ENCODE results near the gene LHFPL5.

- TF ChIP-seq POLR2AphosphoS5 (IDR thresholded peaks at IDR 0.05; ENCODE audit: low read depth, low read length): no peak
- TF ChIP-seq CTCF (IDR thresholded peaks at IDR 0.05; ENCODE audit: control extremely low read depth in 1 of 3, insufficient read depth in 1 of 3, low read depth in 1 of 3, low read length in 3 of 3): no peak
- no peak for TF ChIP-seq ZNF274 (IDR thresholded peaks at IDR 0.05; ENCODE audit: borderline replicate concordance, extremely low read depth, low read length)
- no peak for TF ChIP-seq HDAC2 (IDR thresholded peaks at IDR 0.05; ENCODE audit: borderline replicate concordance in 1 of 2, low read depth in 2 of 2, low read length in 2 of 2)
- TF ChIP-seq TAF1 (IDR thresholded peaks at IDR 0.05; ENCODE audit: low read depth, low read length): no peak
- no peak for TF ChIP-seq NRF1 (IDR thresholded peaks at IDR 0.05; ENCODE audit: low read depth, low read length)
- TF ChIP-seq POLR2A (IDR thresholded peaks at IDR 0.05; ENCODE audit: control extremely low read depth in 1 of 2, low read depth in 2 of 2, low read length in 2 of 2): no peak
- TF ChIP-seq SIN3A (conservative IDR thresholded peaks at IDR 0.05 in 1 of 2, IDR thresholded peaks at IDR 0.05 in 1 of 2; ENCODE audit: low read depth in 1 of 2, low read length in 2 of 2): no peak
- no peak for TF ChIP-seq FOSL1 (IDR thresholded peaks at IDR 0.05; ENCODE audit: insufficient read depth, low read depth, low read length)
- no peak for TF ChIP-seq JUN (IDR thresholded peaks at IDR 0.05; ENCODE audit: low read depth, low read length)
- TF ChIP-seq EGR1 (IDR thresholded peaks at IDR 0.05; ENCODE audit: borderline replicate concordance, low read depth, low read length): no peak
Observed at GRCh38 chr6:35788423-35788982, 16.6 kb upstream of the LHFPL5 start.

All from H1 (cell line).